ENCODE data around the gene FBXL16.

The FBXL16 gene

DNA sequence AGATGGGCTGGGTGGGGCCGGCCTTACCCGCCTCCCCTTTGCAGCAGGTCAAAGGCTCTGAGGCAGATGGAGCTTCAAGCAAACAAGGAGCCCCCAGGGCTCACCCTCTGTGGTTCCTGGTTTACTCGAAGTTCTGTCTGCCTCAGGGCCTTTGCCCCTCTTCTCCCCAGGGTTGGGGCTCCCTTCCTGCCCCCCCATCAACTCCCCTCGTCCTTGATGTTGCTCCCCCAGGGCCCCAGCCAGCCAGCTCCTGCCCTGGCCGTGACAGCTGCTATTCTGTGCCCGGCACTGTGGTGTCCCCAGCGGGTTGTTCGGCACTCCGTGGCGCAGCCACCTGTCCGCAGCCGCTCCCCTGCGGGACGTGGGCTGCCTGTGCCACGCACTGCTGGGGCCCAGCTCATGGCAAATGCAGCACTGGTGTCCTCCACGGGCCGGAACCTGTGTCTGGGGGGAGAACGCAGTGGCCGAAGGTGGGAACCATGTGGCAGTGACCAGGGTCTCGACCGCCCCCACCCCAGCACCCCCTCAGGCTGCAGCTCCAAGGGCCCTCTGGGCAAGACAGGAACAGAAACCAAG lies 5.0 kb upstream of the FBXL16 start:
- no peak for DNase-seq (ENCODE audit: low read depth in 3 of 3)

DNA sequence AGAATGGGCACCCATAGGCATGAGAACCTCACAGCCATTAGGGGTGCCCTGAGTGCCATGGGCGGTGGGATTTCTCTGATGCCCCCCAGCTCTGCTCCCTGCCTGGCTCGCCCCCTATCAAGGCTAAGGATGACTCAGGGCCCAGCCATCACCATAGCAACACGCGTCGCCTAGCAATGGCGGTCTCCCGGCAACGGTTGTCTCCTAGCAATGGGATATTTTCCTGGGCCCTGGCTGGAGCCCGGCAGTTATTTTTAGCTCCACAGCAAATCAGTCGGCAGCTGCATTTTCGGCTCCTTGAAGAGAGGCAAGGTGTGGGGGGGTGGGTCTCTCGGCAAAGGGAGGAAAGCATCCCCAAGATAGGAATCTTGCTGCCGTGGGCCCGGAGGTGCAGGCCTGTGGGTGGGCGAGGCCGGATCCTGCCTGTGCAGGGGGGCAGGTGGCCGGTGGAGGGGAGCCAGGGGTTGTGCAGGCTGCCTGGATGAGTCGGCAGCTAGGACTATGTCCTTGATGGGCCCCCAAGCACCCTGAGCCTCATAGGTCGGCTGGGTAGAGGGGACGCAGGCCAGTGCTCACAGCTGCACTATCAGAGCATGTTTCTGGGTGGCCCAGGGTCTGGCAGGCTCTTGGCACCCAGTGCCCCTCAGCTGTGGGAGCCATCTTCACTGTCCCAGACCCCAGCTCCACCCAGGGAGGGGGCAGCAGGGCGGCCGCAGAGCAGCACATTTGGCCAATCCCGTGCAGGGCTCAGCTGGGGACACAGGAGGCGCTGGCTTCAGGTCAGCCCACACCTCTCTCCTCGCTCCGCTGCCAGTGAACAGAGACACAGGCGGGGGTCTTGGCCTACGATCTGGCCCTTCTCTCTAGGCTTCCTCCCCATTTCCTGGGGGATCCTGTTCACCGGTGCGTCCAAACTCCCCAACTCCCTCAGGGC lies 4.2 kb upstream of the FBXL16 start:
- DNase-seq (ENCODE audit: low read depth in 3 of 3), result no peak

DNA sequence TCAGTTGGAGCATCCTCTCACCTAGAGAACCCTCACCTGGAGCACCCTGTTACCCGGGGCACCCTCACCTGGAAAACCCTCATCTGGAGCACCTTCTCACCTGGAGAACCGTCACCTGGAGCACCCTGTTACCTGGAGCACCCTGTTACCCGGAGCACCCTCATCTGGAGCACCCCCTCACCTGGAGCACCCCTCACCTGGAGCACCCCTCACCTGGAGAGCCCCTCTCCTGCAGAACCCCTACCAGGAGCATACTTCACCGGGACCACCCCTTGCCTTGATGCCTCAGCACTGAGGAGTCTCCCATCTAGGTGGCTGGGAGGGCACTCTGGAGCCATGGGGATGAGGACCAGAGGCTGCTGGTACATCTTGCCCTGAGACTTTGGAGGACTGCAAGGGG lies 3.4 kb upstream of the FBXL16 start:
- no peak for DNase-seq (ENCODE audit: low read depth in 3 of 3)

DNA sequence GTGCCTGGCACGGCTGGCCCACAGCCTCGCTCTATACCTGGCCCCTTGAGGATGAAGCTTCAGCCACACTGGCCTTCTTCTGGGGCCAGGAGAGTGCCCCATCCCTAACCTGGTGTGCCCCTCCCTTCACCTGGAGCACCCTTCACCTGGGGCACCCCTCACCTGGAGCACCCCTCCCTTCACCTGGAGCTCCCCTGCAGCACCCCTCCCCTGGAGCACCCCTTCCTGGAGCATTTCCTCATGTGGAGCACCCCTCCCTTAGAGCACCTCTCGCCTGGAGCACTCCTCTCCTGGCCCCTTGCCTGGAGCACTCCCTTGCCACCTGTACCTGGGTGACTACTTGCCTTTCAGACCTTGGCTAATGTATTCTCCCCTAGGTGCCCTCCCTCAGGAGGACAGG lies 2.4 kb upstream of the FBXL16 start:
- DNase-seq (ENCODE audit: low read depth in 3 of 3), result no peak

DNA sequence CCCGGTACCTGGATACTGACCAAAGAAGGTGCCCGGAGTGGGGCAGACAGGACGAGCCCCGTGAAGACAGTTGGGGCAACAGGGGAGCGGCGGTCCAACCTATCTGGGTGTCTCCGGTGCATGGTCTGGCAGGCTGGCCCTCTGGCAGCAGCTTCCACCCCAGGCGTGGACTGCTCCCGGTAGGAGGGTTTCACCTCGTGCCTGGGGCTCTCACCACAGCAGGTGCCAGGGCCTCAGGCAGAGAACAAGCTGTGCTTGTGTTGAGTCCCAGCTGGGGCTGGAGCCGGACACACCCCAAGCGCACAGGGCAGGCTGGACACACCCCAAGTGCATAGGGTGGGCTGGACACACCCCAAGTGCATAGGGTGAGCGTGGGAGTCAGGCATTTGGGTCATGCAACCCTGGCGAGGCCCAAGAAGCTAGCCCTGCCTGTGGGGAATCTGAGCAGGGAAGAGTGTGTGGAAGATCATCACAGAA lies 1.5 kb upstream of the FBXL16 start:
- no peak for DNase-seq (ENCODE audit: low read depth in 3 of 3)

DNA sequence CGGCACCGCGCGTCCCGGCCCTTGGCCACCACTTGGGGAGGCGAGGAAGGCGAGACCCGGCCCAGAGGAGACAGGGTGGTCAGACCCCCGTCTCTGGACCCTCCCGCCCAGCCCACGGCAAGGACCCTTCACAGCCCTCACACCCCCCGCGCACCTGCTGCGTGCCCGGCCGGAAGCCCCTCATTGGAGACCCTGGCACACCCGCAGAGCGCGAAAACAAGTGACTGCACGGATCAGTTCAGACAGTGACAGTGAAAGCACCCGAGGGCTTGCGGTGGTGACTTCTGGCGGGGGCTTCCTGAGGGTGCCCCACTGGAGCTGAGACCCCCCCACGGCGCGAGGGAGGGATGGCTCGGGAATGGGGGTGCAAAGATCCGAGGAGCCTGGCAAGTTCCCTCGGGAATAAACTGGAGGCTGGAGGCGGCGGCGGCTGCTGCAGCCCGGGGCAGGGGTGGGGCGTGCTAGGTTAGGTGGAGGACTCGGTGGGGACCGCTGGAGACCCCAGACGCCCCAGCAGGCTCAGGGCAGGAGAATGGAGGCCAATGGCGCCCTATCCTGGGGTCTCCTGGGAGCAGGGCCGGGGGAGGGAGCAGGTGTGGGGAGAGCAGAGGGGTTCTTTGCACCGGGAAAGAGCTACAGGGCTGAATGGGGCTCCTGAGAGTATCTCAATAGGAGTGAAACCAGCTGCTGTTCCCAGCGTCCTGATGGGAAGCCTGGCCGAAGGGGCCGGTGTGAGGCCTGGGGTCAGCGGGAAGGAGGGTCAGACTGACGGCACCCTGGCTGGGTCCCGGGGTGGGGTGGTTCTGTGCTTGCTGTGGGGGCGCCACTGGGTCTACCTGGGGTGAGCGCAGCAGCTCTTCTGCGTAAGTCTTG lies 824 bp upstream of the FBXL16 start:
- no peak for DNase-seq (ENCODE audit: low read depth in 3 of 3)

DNA sequence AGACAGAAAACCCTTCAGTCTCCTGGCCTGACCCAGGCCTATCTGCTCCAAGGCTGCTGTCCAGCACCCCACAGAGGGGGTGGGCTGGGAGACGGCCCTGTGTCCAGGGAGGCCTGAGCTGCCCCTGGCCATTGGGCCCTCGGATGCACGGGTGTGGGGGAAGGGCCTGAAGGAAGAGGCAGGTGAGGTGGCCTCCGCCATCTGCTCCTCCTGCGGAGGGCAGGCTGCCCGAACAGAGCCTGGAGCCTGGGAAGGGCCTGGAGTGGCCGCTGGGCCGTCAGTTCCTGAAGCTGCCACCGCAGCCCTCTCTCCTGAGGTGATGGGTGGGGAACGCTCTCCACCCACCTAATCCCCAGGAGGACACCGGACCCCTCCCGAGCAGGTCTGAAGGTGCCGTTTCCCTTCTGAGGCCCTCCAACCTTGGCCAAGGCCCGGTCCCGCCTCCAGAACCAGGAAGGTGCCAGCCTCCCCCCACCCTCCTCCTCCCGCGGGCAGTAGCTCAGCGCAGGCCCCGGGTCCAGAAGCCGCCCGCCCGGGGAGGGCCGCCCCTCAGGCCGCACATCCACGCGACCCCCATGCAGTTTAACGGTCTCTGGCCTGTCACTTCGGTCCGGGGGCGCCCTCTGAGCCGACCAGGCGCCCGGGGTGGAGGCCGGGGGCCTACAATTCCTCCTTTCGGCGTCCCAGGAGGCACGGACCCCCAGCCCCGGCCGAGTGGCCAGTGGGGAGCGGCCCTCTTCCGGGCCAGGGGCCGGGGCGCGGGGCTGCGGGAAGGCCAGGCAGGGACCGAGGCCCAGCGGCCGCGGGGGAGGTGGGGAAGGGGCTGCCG lies 835 bp downstream of the FBXL16 start:
- no peak for DNase-seq (ENCODE audit: low read depth in 3 of 3)

DNA sequence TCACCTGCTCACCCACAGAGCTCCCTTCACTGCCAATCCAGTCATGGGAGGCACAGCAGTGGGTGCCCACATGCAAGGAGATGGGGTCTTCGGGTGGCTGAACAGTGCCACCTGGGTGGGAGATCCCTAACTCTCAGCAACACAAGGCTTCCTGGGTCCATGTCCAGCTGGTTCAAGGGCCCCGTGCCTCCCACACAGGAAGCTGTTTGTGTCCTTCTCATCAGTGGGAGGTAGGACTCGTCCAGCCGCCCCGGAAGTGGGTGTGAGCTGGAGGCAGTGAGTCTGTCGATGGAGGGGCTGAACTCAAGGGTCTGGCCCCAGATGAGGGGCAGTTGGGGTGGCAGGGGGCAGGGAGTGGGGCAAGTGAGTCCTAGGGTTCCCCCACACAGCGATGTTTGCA lies 1.6 kb downstream of the FBXL16 start:
- no peak for DNase-seq (ENCODE audit: low read depth in 3 of 3)

DNA sequence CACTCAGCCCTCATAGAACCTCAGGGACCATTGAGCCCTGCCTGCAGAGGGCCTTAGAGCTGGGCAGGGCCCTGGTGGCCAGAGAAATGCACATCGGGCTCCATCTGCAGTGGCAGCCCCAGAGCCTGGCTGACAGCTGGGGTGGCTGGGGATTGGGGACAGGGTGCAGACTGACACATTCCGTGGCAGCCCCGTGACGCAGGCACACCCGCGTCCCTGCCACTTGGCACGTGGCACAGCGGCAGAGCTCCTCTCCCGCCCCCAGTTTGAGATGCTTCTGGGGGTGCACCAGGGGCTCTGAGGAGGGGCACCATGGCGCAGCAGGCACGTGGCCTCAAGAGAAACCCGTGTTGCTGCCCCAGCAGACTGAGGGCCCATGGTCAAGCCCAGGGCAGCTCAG lies 2.2 kb downstream of the FBXL16 start:
- DNase-seq (ENCODE audit: low read depth in 3 of 3), result no peak

DNA sequence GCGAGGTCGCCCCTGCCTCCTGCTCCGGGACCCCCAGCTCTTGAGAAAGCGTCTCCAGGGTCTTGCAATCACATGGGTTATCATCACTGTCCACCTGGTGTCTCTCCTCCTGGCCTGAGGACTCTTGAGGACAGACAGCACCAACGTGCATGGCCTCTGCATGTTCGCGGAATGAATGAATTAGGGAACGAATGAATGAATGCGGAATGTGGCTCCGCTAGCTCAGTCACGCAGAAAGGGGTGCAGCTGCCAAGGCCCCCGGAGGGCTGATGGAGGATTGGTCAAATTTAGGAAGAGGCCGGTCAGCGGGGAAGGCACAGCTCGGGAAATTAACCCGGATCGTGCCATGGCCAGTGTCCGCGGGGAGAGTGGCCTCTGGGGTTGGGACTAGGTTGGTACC lies 3.3 kb downstream of the FBXL16 start:
- DNase-seq (ENCODE audit: low read depth in 3 of 3), result no peak

DNA sequence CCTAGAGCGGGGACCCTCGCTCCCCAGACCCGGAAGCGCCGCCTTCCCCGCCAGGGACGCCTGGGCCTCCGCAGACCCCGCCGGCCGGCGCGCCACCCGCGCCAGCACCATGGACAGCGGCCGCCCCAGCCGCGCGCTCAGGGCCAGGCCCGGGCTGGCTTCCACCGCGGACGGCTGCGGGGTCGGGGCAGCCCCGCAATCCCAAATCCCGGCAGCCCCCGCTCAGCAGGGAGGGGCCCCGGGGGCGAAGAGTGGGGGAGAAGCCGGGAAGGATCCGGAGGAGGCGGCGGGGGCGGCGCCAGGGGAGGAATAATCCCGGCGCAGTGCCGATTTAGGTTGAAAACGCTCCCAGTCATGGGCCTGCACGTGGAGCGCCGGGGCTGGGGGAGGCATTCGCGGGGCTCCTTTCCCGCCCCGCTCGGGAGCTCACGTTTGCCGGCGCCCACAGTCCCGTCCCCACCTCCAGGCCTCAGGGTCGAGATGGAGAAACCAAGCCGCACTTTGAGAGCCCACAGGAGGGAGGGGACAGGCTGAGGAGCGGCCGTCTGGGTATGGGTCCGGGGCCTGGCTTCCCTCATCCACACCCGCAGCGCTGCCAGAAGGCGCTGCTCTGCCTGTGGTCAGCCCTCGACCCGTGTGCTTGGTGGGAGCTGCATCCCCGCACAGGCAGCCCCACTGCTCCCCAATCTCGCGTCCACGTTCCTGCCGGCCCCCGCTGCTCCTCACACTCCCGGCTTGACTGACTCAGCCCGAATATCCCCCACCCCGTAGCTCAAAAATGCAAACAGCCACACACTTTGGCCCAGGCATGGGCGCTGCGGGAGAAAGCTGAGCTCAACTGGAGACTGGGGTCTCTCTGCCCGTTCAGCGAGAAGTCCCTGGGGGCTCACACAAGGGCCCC lies 4.7 kb downstream of the FBXL16 start:
- DNase-seq (ENCODE audit: low read depth in 3 of 3), result no peak

DNA sequence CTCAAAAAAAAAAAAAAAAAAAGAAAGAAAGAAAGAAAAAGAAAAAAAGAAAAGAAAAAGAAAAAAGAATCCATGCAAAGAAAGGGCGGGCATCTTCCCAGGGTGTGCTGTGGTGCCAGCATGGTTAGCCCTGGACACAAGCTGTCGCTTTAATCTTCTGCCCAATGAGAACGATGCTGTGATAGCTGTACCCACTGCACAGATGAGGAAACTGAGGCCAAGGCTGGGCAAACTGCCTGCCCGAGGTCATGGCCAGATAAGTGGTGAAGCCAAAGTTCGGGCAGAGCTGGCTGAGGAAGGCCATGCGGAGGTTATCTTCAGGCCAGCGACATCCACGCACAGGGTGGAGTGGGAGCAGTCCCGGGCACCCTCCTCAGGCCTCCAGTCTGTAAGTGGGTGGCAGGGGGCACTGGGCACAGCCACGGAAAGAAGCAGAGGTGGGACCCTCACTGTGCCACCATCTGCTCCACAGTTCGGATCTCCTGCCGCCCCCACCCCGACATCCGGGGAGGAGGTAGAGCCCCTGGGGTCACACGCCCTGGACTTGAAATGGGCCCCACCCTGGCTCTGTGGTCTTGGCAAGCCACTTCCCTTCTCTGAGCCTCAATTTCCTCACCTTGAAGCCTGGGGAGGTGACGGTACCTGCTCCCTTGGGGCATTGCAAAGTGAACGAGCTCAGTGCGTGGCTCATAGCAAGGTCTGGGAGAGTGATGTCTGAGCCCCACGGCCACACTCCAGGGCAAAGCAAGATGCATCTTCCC lies 6.5 kb downstream of the FBXL16 start:
- no peak for DNase-seq (ENCODE audit: low read depth in 3 of 3)

DNA sequence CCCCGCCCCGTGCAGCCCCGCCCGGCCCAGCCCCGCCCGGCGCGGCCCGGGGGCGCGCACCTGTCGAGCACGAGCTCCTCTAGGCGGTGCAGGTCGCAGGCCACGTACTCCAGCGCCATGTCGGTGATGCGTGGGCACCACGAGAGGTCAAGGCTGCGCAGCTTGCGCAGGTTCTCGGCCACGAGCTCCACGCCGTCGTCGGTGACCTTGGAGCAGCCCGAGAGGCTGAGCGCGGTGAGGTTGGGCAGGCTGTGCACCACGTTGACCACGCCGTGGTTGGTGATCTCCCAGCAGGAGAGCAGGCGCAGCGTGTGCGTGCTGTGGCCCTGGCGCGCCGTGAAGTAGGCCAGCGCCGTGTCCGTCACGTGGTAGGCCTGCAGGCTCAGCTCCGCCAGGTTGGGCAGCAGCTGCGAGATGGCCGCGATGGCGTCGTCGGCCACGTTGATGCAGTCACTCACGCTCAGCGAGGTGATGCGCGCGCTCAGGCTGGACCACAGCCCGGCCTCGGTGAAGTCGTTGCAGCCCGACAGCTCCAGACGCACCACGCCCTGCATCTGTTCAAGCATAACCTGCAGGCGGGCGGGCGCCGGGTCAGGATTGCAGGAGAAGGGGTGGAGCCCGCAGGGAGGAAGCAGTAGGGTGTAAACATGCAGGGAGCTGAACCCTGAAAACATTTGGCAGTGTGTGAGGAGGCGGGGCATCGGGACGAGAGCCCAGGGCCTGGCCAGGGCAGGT lies 10.1 kb downstream of the FBXL16 start:
- DNase-seq (ENCODE audit: low read depth in 3 of 3), result peak; percentile 51 to 72 (median 52)

DNA sequence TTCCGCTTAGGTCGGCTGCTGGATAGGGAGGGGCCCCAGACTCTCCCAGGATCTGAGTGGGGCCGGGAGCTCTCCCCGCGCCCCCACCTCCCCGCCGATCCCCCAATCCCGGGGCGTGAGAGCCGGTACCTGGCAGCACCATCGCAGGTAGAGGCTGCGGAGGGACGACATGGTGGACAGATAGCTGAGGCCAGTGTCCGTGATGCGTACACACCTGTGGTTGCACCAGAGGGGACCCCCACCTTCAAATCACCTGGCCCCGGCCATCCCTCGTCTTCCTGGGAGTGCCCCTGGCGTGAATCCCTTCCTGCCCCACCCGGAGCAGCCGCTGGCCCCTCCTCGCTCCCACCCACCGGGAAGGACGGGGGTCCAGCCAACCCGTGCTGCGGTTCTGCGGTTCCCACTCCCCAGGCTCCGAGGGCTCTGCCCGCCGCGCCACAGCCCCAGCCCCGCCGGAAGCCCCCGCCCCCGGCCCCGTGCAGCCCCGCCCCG lies 10.7 kb downstream of the FBXL16 start:
- DNase-seq (ENCODE audit: low read depth in 3 of 3), result no peak

DNA sequence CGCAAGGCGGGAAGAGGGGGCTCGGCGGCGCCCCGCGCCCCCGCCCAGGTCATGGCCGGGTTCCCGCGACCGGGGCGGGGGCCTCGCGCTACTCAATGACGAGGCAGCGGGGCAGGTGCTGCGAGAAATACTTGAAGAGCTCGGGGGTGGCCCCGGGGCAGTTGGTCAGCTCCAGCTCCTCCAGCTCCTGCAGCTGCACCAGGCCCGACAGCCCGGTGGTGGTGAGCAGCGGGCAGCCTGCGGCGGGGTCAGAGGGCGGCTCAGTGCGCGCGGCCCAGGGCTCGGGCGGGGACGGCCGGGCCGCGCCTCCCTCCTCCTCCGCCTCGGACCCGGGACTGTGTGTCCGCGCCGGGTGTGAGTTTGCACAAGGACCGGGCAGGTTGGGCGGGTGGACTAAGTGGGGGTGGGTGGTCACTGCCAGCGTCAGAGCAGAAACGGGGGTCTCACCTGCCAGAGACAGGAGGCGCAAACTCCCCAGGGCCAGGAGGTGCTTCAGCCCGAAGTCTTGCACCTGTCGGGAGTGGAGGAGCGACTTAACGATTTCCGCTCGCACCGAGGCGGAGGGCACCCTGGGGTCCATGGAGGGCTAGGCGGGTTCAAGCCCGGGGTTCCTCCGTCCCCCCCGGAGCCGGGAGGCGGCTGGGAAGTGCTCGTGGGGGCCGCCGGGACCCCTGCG lies 11.3 kb downstream of the FBXL16 start:
- DNase-seq (ENCODE audit: low read depth in 3 of 3), result no peak

DNA sequence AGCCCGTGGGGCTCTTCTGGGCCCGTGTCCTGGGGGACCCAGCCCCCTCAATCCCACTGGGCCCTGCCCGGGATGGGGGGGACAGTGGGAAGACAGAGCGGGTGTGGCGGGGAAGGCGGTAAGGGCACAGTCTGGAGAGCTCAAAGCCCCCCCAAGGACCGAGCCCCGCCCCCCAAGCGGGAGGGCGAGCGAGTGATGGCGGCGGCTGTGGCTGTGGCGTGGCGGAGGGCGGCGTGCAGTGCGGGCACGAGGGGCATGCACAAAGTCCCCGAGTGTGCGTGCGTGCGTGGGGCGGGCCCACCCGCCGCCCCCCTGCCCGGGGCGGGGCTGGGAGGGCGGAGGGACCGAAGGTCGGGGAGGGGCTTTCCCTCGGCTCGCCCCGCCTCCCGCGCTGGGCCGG lies 11.8 kb downstream of the FBXL16 start:
- DNase-seq (ENCODE audit: low read depth in 3 of 3), result no peak

DNA sequence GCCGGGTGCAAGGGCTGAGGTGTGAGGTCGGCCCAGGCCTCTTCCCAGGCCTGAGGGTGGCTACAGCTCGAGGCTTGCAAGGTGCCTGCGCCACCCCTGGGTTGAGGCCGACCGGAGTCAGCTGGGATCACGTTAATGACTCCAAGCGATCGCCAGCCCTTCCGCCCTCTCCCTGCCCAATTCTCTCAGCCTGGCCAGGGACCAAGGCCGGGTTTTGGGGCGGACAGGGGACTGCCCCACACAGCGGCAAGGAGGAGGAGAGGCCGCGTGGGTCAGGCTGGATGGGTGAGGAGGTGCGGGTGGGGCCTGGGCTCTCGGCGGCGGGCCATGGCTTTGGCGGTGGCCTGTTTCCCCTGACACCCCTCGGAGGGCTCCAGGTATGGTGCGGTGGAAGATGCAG lies 12.2 kb downstream of the FBXL16 start:
- DNase-seq (ENCODE audit: low read depth in 3 of 3), result no peak
